A549 (cell line): ENCODE results near the gene VPS13D. TPM values are rescaled to one million over a fixed set of nuclear protein-coding genes. Genes with fewer than 3 reads are reported as not detected.

ENCODE experiments used
- ATAC-seq, 2 experiments: fragments of 200-7000 bp in 1 of 2; fragments of >200 bp in 1 of 2; cut with Nextera tagmentation in 1 of 2; cut with Tn5 transposase in 1 of 2; 3 replicates each; pipeline versions ENCODE4 v1.8.0 to v1.9.1; 2018 to 2020; ENCODE audit warnings: mild to moderate bottlenecking in 1 of 2, moderate library complexity in 1 of 2
- CTCF ChIA-PET: fragments of 300-600 bp; sonication (Branson Sonifier 250); formaldehyde crosslinking; extraction: SDS; loops from one replicate; lab custom pipeline; 2021; ENCODE audit warnings: antibody characterized with exemption, inconsistent platforms; lab: Yijun Ruan, JAX
- POLR2A ChIA-PET: fragments of 350-600 bp; formaldehyde crosslinking; extraction: SDS; loops from one replicate; lab custom pipeline; 2021; ENCODE audit warnings: antibody characterized with exemption, inconsistent platforms; lab: Yijun Ruan, JAX
- DNase-seq, 2 experiments: peaks; one replicate each; pipeline versions ENCODE4 v3.0.0 to v3.0.0-alpha.2; 2011 to 2016; ENCODE audit warnings: low read depth in 1 of 2, low spot score in 1 of 2
- FAIRE-seq: peaks from 2 replicates; lab custom pipeline; 2011; peaks lifted over from hg19 to GRCh38; lab: Jason Lieb, UNC
- H3K27ac ChIP-seq, 2 experiments: fragments of >200 bp; sonication (Bioruptor Twin); formaldehyde crosslinking; 3 replicates each; pipeline ENCODE4 v1.5.1; 2016 to 2017
- H3K4me1 ChIP-seq: fragments of >200 bp; sonication (Bioruptor Twin); formaldehyde crosslinking; 3 replicates; pipeline ENCODE4 v1.6.1; 2016
- H3K4me2 ChIP-seq: fragments of >200 bp; sonication (Bioruptor Twin); formaldehyde crosslinking; 3 replicates; pipeline ENCODE4 v1.6.1; 2016
- H3K4me3 ChIP-seq: fragments of >200 bp; sonication (Bioruptor Twin); formaldehyde crosslinking; 3 replicates; pipeline ENCODE4 v1.5.1; 2016
- H3K9me3 ChIP-seq: fragments of >200 bp; sonication (Bioruptor Twin); formaldehyde crosslinking; 3 replicates; pipeline ENCODE4 v1.6.1; 2016
- ATOH8 ChIP-seq: fragments of 250-450 bp; sonication (Bioruptor Pico); IDR thresholded peaks from 2 replicates; pipeline ENCODE4 v1.5.0; 2020; ENCODE audit warnings: low read depth, mild to moderate bottlenecking, moderate library complexity
- CBX8 ChIP-seq: fragments of 200-600 bp; sonication (generic); IDR thresholded peaks from 2 replicates; pipeline ENCODE4 v1.6.1; 2016
- CEBPB ChIP-seq, 2 experiments: fragments of >200 bp in 1 of 2; sonication (Bioruptor Twin) in 1 of 2; formaldehyde crosslinking in 1 of 2; IDR thresholded peaks; 2 replicates each; pipeline ENCODE4 v1.6.1; 2012 to 2016
- CHD2 ChIP-seq: fragments of 150-350 bp; IDR thresholded peaks from 2 replicates; pipeline ENCODE4 v1.6.1; 2014; ENCODE audit warnings: low read length; ENCODE audit not compliant: partially characterized antibody
- CTCF ChIP-seq: fragments of >200 bp; sonication (Bioruptor Twin); formaldehyde crosslinking; IDR thresholded peaks from 3 replicates; pipeline ENCODE4 v1.5.1; 2016
- EHMT2 ChIP-seq: fragments of 200-600 bp; sonication (generic); IDR thresholded peaks from 2 replicates; pipeline ENCODE4 v1.6.1; 2016; ENCODE audit warnings: antibody characterized with exemption, low read depth, mild to moderate bottlenecking, moderate library complexity
- ELK1 ChIP-seq: fragments of 150-350 bp; IDR thresholded peaks from 2 replicates; pipeline ENCODE4 v1.6.1; 2014; ENCODE audit warnings: low read depth, mild to moderate bottlenecking, low read length
- EP300 ChIP-seq, 2 experiments: fragments of >200 bp; sonication (Bioruptor Twin); formaldehyde crosslinking; IDR thresholded peaks; 2 replicates in 1 of 2; 3 replicates in 1 of 2; pipeline ENCODE4 v1.6.1; 2016 to 2017
- ESRRA ChIP-seq: fragments of 150-350 bp; IDR thresholded peaks from 2 replicates; pipeline ENCODE4 v1.6.1; 2014; ENCODE audit warnings: mild to moderate bottlenecking, low read length, borderline replicate concordance
- FOSB ChIP-seq: fragments of 250-450 bp; sonication (Bioruptor Pico); IDR thresholded peaks from 2 replicates; pipeline ENCODE4 v1.5.0; 2020; ENCODE audit warnings: mild to moderate bottlenecking, moderate library complexity
- FOXS1 ChIP-seq: fragments of 250-450 bp; sonication (Bioruptor Pico); IDR thresholded peaks from 2 replicates; pipeline ENCODE4 v1.5.0; 2020; ENCODE audit warnings: mild to moderate bottlenecking, moderate library complexity
- HDAC2 ChIP-seq: fragments of 200-600 bp; sonication (generic); IDR thresholded peaks from 2 replicates; pipeline ENCODE4 v1.6.1; 2016
- HMGXB4 ChIP-seq: fragments of 250-450 bp; sonication (Bioruptor Pico); IDR thresholded peaks from 2 replicates; pipeline ENCODE4 v1.5.0; 2021; ENCODE audit warnings: mild to moderate bottlenecking, moderate library complexity, borderline replicate concordance
- HOXA7 ChIP-seq: fragments of 250-450 bp; sonication (Bioruptor Pico); IDR thresholded peaks from 2 replicates; pipeline ENCODE4 v1.5.0; 2020; ENCODE audit warnings: mild to moderate bottlenecking, moderate library complexity
- HOXB13 ChIP-seq: fragments of 250-450 bp; sonication (Bioruptor Pico); IDR thresholded peaks from 2 replicates; pipeline ENCODE4 v1.5.0; 2020; ENCODE audit warnings: low read depth, mild to moderate bottlenecking, moderate library complexity
- KDM1A ChIP-seq: fragments of 200-600 bp; sonication (generic); IDR thresholded peaks from 2 replicates; pipeline ENCODE4 v1.6.1; 2016; ENCODE audit warnings: low read depth, mild to moderate bottlenecking
- MAX ChIP-seq: IDR thresholded peaks from 2 replicates; pipeline ENCODE4 v1.6.1; 2012
- MAZ ChIP-seq: fragments of 150-350 bp; IDR thresholded peaks from 2 replicates; pipeline ENCODE4 v1.6.1; 2014; ENCODE audit warnings: antibody characterized with exemption, low read depth, low read length, borderline replicate concordance
- MYC ChIP-seq: IDR thresholded peaks from 2 replicates; pipeline ENCODE4 v1.6.1; 2012; ENCODE audit warnings: mild to moderate bottlenecking, inconsistent platforms, low read length, improper control_type of control experiment, borderline replicate concordance
- NFE2L2 ChIP-seq: fragments of 150-350 bp; conservative IDR thresholded peaks from 2 replicates; pipeline ENCODE4 v1.6.1; 2014; ENCODE audit warnings: low read length
- PHF8 ChIP-seq: fragments of 200-600 bp; sonication (generic); IDR thresholded peaks from 2 replicates; pipeline ENCODE4 v1.6.1; 2016; ENCODE audit warnings: low read depth, mild to moderate bottlenecking, antibody characterized with exemption, moderate library complexity, borderline replicate concordance
- RCOR1 ChIP-seq: fragments of 150-350 bp; IDR thresholded peaks from 2 replicates; pipeline ENCODE4 v1.6.1; 2014; ENCODE audit warnings: antibody characterized with exemption, low read length, low read depth
- RNF2 ChIP-seq: fragments of 200-600 bp; sonication (generic); IDR thresholded peaks from 2 replicates; pipeline ENCODE4 v1.6.1; 2016; ENCODE audit warnings: low read depth, mild to moderate bottlenecking, antibody characterized with exemption, moderate library complexity, borderline replicate concordance
- SREBF2 ChIP-seq: fragments of 450-650 bp; IDR thresholded peaks from 2 replicates; pipeline ENCODE4 v1.6.1; 2014; ENCODE audit warnings: mild to moderate bottlenecking, moderate library complexity
- USF2 ChIP-seq: fragments of 450-650 bp; IDR thresholded peaks from 2 replicates; pipeline ENCODE4 v1.6.1; 2014; ENCODE audit warnings: antibody characterized with exemption
- ZFP36 ChIP-seq: fragments of 450-650 bp; IDR thresholded peaks from 2 replicates; pipeline ENCODE4 v1.6.1; 2014; ENCODE audit warnings: borderline replicate concordance; ENCODE audit not compliant: partially characterized antibody
- ZNF302 ChIP-seq: fragments of 250-450 bp; sonication (Bioruptor Pico); IDR thresholded peaks from 2 replicates; pipeline ENCODE4 v1.9.0; 2021; ENCODE audit warnings: inconsistent platforms, mild to moderate bottlenecking, moderate library complexity
- WGBS: methylation state at CpG from one replicate; pipeline ENCODE4 v1.1.6; 2017; ENCODE audit errors: missing lambda C conversion rate; 5-methylcytosine and 5-hydroxymethylcytosine counted together
- polyA plus RNA-seq, 4 experiments: library from polyadenylated mRNA; depleted of rRNA in 3 of 4; stranded (reverse); fragments of >200 nt; fragmentation: RNase III in 1 of 4; extraction: RNeasy Plus Mini Kit Qiagen cat#74134 plus additional on column Dnase treatment in 1 of 4; gene quantifications; 2 replicates in 3 of 4; 3 replicates in 1 of 4; pipeline ENCODE4 v1.2.3, GENCODE V29; 2011 to 2017

The VPS13D gene
- polyA plus RNA-seq, 2 of the 4 experiments (the other 2 are of a cell fraction): 5.4 to 15.9 TPM

GRCh38 chr1:12539705-12540579 is 310.1 kb downstream of the VPS13D start (continued):
- TF ChIP-seq MYC (no peak), FOXS1 (CRISPR knock-in tag) (no peak), ESRRA (no peak), NFE2L2 (no peak), HDAC2 (no peak), CTCF (no peak), ZNF302 (CRISPR knock-in tag) (no peak), RCOR1 (no peak), RNF2 (no peak), SREBF2 (no peak), EP300 (IDR thresholded peaks at IDR 0.05) (peak; percentile 39 to 83; a peak in 2 of 5 replicates), HMGXB4 (no peak), USF2 (no peak), PHF8 (no peak), CEBPB (IDR thresholded peaks at IDR 0.05) (peak; percentile 21 to 89; a peak in 2 of 4 replicates), EHMT2 (no peak), CHD2 (no peak), ZFP36 (no peak), HOXB13 (no peak), ELK1 (no peak), HOXA7 (CRISPR knock-in tag) (no peak)

- WGBS: 85% methylated on average over 8 of the region's 17 CpGs
- peaks cover 8% of the 10 kb centered on the region for H3K9me3 ChIP-seq
- H3K4me2 ChIP-seq: peak overlapping the region; percentile 48
- H3K27ac ChIP-seq: peak overlapping the region; percentile 80 to 92
- FAIRE-seq (no peak), DNase-seq (no peak), ATAC-seq (no peak)
- ChIA-PET POLR2A (interaction anchor here (1.1 to 1.7 kb wide), 4 partner anchors 33 to 77 kb away, joined by 3 to 8 read pairs (median 7); partner anchors contain the start of gene DHRS3), CTCF (interaction anchor here (1.1 kb wide), 2 partner anchors 9 to 118 kb away, joined by 3 to 4 read pairs; no protein-coding TSS in a partner anchor)
- H3K4me3 ChIP-seq: no peak overlapping the region
- no peak for TF ChIP-seq ESRRA
- no peak for TF ChIP-seq RNF2
- TF ChIP-seq ZFP36: peak; percentile 51
- TF ChIP-seq MAX: no peak
- TF ChIP-seq FOSB (CRISPR knock-in tag): no peak
- no peak for TF ChIP-seq ZNF302 (CRISPR knock-in tag)
- TF ChIP-seq MAZ: no peak
- TF ChIP-seq FOXS1 (CRISPR knock-in tag): no peak
- no peak for TF ChIP-seq ATOH8 (CRISPR knock-in tag)
- no peak for TF ChIP-seq CBX8
- TF ChIP-seq ELK1: no peak
- no peak for TF ChIP-seq NFE2L2
- peak; percentile 27; the same call in 1 of the 2 replicates for TF ChIP-seq KDM1A
- H3K4me1 ChIP-seq: peaks cover 19% of the 10 kb centered on the region
Observed at GRCh38 chr1:12540580-12541273, 310.9 kb downstream of the VPS13D start.
